ENCODE measurements around the gene GMNN.

- TF ChIP-seq TAF1 (IDR thresholded peaks at IDR 0.05; ENCODE audit: borderline replicate concordance, insufficient read depth, low read length) = no peak
- no peak for TF ChIP-seq POLR2AphosphoS5 (IDR thresholded peaks at IDR 0.05; ENCODE audit: low read depth, low read length)
- TF ChIP-seq, protein P1, sequence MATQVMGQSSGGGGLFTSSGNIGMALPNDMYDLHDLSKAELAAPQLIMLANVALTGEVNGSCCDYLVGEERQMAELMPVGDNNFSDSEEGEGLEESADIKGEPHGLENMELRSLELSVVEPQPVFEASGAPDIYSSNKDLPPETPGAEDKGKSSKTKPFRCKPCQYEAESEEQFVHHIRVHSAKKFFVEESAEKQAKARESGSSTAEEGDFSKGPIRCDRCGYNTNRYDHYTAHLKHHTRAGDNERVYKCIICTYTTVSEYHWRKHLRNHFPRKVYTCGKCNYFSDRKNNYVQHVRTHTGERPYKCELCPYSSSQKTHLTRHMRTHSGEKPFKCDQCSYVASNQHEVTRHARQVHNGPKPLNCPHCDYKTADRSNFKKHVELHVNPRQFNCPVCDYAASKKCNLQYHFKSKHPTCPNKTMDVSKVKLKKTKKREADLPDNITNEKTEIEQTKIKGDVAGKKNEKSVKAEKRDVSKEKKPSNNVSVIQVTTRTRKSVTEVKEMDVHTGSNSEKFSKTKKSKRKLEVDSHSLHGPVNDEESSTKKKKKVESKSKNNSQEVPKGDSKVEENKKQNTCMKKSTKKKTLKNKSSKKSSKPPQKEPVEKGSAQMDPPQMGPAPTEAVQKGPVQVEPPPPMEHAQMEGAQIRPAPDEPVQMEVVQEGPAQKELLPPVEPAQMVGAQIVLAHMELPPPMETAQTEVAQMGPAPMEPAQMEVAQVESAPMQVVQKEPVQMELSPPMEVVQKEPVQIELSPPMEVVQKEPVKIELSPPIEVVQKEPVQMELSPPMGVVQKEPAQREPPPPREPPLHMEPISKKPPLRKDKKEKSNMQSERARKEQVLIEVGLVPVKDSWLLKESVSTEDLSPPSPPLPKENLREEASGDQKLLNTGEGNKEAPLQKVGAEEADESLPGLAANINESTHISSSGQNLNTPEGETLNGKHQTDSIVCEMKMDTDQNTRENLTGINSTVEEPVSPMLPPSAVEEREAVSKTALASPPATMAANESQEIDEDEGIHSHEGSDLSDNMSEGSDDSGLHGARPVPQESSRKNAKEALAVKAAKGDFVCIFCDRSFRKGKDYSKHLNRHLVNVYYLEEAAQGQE (IDR thresholded peaks at IDR 0.05; ENCODE audit: insufficient read depth in 1 of 2, low read depth in 2 of 2, low read length in 2 of 2) = no peak
- TF ChIP-seq SIN3A (IDR thresholded peaks at IDR 0.05; ENCODE audit: borderline replicate concordance, insufficient read depth, low read length) = no peak
- TF ChIP-seq FOXP2 (optimal IDR thresholded peaks at IDR 0.05; ENCODE audit: borderline replicate concordance, extremely low read depth, extremely low read length, insufficient read depth) = no peak
Measured at GRCh38 chr6:24749297-24749696, 25.4 kb upstream of the GMNN start.
